SK-MEL-5 (cell line): ENCODE measurements around the gene WWC2. TPM values are rescaled to one million over a fixed set of nuclear protein-coding genes. Genes with fewer than 3 reads are reported as not detected.
"Not testable (repeated sequence)": the region's sequence is repeated elsewhere in the genome, so short reads cannot be mapped to it uniquely, and the experiment has no call there.

Source experiments
- DNase-seq: peaks from one replicate; pipeline ENCODE4 v3.0.0-alpha.2; 2016; ENCODE audit warnings: low read depth, low spot score
- in situ Hi-C: cut with HindIII; loops from 2 replicates; pipeline ENCODE4 v1.10.0; 2016; ENCODE audit warnings: low sequenced_read_pairs, high pct_unique_total_duplicates, low pct_unique_long_range_greater_than_20kb
- total RNA-seq: library from RNA; depleted of rRNA; stranded (reverse); fragments of >200 nt; shearing (Covaris generic); gene quantifications from 2 replicates; pipeline ENCODE4 v1.2.3, GENCODE V29; 2014

WWC2 gene
- total RNA-seq, 1 experiment from 2014 or later, result 12.7 TPM

GRCh38 chr4:183132081-183132480, 33.0 kb downstream of the WWC2 start:
- peak; percentile 69 for DNase-seq
- in situ Hi-C loops, result no loop called here

GRCh38 chr4:183132865-183133264, 33.8 kb downstream of the WWC2 start:
- no peak for DNase-seq
- in situ Hi-C loops, result no loop called here

- in situ Hi-C loops, result no loop called here
- no peak for DNase-seq
Measured at GRCh38 chr4:183136855-183137254, 37.8 kb downstream of the WWC2 start.

- DNase-seq, result no peak
- in situ Hi-C loops, result no loop called here
Measured at GRCh38 chr4:183139058-183139750, 40.1 kb downstream of the WWC2 start.

- DNase-seq, result no peak
- in situ Hi-C loops, result no loop called here
Measured at GRCh38 chr4:183139972-183140570, 41.0 kb downstream of the WWC2 start.

GRCh38 chr4:183140911-183141320, 41.9 kb downstream of the WWC2 start:
- peak; percentile 29 for DNase-seq
- in situ Hi-C loops, result no loop called here

- no peak for DNase-seq
- in situ Hi-C loops, result no loop called here
Measured at GRCh38 chr4:183141997-183142396, 42.9 kb downstream of the WWC2 start.

GRCh38 chr4:183142571-183143550, 43.8 kb downstream of the WWC2 start:
- in situ Hi-C loops, result no loop called here
- peak; percentile 82 for DNase-seq

- in situ Hi-C loops, result no loop called here
Measured at GRCh38 chr4:183144787-183145186, 45.7 kb downstream of the WWC2 start.

GRCh38 chr4:183145773-183146172, 46.7 kb downstream of the WWC2 start:
- in situ Hi-C loops, result no loop called here
- no peak for DNase-seq

More at GRCh38 chr4:183144787-183145186, 45.7 kb downstream of the WWC2 start:
- DNase-seq, result no peak

- in situ Hi-C loops, result no loop called here
- no peak for DNase-seq
Measured at GRCh38 chr4:183146478-183146877, 47.4 kb downstream of the WWC2 start.

- in situ Hi-C loops, result no loop called here
Measured at GRCh38 chr4:183147196-183147595, 48.1 kb downstream of the WWC2 start.

GRCh38 chr4:183147983-183148382, 48.9 kb downstream of the WWC2 start:
- in situ Hi-C loops, result no loop called here
- DNase-seq, result no peak

More at GRCh38 chr4:183147196-183147595, 48.1 kb downstream of the WWC2 start:
- no peak for DNase-seq

- in situ Hi-C loops, result no loop called here
- DNase-seq, result no peak
Measured at GRCh38 chr4:183149616-183150539, 50.8 kb downstream of the WWC2 start.

- in situ Hi-C loops, result not testable (repeated sequence)
Measured at GRCh38 chr4:183150664-183151063, 51.6 kb downstream of the WWC2 start.

GRCh38 chr4:183152232-183152631, 53.2 kb downstream of the WWC2 start:
- DNase-seq, in situ Hi-C loops: not testable (repeated sequence)

More at GRCh38 chr4:183150664-183151063, 51.6 kb downstream of the WWC2 start:
- not testable (repeated sequence) for DNase-seq
